Brain microvascular endothelial cell (primary cell): ENCODE data around the gene GRIN2D.
A peak's percentile ranks its signal among the peaks of the same experiment; 100 is the strongest.

ENCODE experiments used
- DNase-seq: peaks from one replicate; pipeline ENCODE4 v3.0.0-alpha.2; 2020
- H3K27ac ChIP-seq: fragments of 250-450 bp; sonication (Bioruptor Pico); 2 replicates; pipeline ENCODE4 v1.5.1; 2020; ENCODE audit warnings: mild to moderate bottlenecking, moderate library complexity
- H3K27me3 ChIP-seq: fragments of 250-450 bp; sonication (Bioruptor Pico); replicated peaks from 2 replicates; pipeline ENCODE4 v1.5.1; 2020; ENCODE audit warnings: mild to moderate bottlenecking
- H3K36me3 ChIP-seq: fragments of 250-450 bp; sonication (Bioruptor Pico); replicated peaks from 2 replicates; pipeline ENCODE4 v1.5.1; 2020; ENCODE audit warnings: mild to moderate bottlenecking
- H3K4me3 ChIP-seq: 2 replicates; pipeline ENCODE4 v1.5.1; 2011; ENCODE audit warnings: low read depth, mild to moderate bottlenecking, control low read depth, low read length, moderate library complexity
- in situ Hi-C: cut with HindIII; loops from 2 replicates; pipeline ENCODE4 v1.10.0; 2017; ENCODE audit warnings: low sequenced_read_pairs, low pct_ligation_motif_present
- TF ChIP-seq, protein P1 (sequence below): IDR thresholded peaks from 2 replicates; pipeline ENCODE4 v1.5.1; 2011; ENCODE audit warnings: low read depth, mild to moderate bottlenecking, moderate library complexity, low read length, control low read depth, inconsistent platforms; ENCODE audit errors: missing control alignments

The GRIN2D gene

DNA sequence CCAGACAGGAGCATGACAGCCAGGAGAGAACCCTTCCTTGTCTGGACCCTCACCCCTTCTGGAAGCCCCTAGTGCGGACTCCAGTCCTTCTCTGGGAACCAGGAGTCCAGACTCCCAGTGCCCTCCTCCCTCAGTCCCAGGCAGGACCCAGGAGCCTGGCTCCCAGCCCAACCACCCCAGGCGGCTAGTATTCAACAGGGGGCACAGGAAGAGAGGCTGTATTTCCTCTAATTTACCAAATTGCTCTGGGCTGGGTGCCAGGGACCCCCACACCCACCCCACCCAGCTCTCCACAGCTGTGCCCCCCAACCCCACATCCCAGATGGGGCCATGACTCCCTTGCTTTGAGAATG is 3.3 kb downstream of the GRIN2D start:
- Histone ChIP-seq H3K27me3 (peaks cover 8% of the 10 kb centered on the region), H3K4me3 (no peak overlapping the region), H3K36me3 (no peaks in the 10 kb centered on the region), H3K27ac (no peak overlapping the region)
- DNase-seq, result no peak
- TF ChIP-seq, protein P1, sequence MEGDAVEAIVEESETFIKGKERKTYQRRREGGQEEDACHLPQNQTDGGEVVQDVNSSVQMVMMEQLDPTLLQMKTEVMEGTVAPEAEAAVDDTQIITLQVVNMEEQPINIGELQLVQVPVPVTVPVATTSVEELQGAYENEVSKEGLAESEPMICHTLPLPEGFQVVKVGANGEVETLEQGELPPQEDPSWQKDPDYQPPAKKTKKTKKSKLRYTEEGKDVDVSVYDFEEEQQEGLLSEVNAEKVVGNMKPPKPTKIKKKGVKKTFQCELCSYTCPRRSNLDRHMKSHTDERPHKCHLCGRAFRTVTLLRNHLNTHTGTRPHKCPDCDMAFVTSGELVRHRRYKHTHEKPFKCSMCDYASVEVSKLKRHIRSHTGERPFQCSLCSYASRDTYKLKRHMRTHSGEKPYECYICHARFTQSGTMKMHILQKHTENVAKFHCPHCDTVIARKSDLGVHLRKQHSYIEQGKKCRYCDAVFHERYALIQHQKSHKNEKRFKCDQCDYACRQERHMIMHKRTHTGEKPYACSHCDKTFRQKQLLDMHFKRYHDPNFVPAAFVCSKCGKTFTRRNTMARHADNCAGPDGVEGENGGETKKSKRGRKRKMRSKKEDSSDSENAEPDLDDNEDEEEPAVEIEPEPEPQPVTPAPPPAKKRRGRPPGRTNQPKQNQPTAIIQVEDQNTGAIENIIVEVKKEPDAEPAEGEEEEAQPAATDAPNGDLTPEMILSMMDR, result no peak
- in situ Hi-C loops, result no loop called here

DNA sequence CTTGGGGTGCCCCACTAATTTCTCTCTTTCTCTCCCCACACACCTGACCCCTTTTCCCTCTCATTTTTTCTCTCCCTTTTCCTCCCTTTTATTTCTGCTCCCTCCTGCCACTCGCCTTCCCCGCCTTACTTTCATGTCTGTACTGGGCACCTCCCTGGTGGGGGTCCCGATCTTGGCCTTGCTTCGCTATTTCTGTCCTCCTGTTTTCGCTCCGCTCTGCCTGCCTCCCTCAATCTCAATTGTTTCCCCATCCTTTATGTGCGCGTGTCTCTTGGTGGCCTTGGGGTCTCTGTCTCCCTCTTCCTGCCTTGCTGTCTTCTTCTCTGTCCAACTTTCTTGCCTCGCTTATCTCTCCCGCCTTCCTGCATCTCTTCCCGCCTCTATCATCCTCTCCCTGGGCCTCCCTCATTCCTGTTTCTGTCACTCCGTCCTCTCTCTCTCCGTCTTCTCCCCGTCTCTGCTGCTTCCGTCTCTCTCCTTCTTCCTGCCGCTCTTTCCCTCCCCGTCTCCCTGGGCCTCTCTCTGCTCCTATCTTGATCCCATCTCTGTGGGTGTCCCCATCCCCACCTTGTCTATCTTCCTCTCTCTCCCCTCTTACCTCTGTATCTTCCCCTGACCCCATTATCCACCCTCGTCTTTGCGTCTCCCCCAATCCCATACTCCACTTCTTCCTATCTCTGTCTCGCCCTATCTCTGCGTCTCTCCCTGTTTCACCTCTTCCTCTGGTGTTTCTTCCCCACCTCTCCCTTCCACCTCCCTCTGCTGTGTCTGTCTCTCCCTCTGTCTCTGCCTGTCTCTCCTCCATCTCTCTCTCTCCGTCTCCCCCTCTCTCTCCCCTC is 4.0 kb downstream of the GRIN2D start:
- Histone ChIP-seq H3K36me3 (no peaks in the 10 kb centered on the region), H3K4me3 (peak overlapping the region; percentile 59), H3K27ac (no peak overlapping the region), H3K27me3 (peaks cover 8% of the 10 kb centered on the region)
- TF ChIP-seq, protein P1, result no peak
- DNase-seq, result no peak
- in situ Hi-C loops, result no loop called here

DNA sequence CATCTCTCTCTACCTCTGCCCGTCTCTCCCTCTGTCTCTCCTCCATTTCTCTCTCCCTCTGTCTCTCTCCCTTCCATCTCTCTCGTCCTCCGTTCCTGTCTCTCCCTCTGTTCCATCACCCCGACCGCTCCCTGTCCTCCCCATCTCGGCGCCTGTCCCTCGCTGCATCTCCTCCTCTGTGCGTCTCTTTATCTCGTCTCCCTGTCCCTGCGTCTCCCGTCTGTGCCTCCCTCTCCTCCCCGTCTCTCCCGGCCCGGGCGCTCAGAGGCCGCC is 4.6 kb downstream of the GRIN2D start:
- TF ChIP-seq, protein P1, result no peak
- peaks cover 8% of the 10 kb centered on the region for H3K27me3 ChIP-seq
- H3K27ac ChIP-seq, result peak overlapping the region; percentile 26
- in situ Hi-C loops, result no loop called here
- H3K36me3 ChIP-seq, result no peaks in the 10 kb centered on the region
- DNase-seq, result no peak
- peak overlapping the region; percentile 59 for H3K4me3 ChIP-seq

DNA sequence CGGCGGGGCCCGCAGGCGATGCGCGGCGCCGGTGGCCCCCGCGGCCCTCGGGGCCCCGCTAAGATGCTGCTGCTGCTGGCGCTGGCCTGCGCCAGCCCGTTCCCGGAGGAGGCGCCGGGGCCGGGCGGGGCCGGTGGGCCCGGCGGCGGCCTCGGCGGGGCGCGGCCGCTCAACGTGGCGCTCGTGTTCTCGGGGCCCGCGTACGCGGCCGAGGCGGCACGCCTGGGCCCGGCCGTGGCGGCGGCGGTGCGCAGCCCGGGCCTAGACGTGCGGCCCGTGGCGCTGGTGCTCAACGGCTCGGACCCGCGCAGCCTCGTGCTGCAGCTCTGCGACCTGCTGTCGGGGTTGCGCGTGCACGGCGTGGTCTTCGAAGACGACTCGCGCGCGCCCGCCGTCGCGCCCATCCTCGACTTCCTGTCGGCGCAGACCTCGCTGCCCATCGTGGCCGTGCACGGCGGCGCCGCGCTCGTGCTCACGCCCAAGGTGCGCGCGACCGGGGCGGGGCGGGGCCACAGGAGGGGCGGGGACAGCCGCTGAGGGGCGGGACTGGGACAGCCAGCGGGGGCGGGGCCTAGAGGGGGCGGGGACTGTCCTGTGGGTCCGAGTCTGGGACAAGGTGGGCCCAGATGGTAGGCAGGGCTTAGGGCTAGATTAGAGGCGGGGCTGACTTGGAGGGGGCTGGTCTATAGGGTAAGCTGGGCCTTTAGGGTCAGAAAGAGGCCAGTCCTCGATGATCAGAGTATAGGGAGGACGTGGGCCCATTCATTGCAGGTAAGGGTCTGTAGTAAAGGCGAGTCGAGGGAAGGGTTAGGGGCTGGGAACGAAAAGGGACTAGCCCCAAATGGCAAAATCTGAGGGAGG is 5.1 kb downstream of the GRIN2D start:
- Histone ChIP-seq H3K27me3 (peaks cover 8% of the 10 kb centered on the region), H3K36me3 (no peaks in the 10 kb centered on the region), H3K27ac (peak overlapping the region; percentile 39), H3K4me3 (peak overlapping the region; percentile 59)
- TF ChIP-seq, protein P1, result no peak
- peak; percentile 63 for DNase-seq
- in situ Hi-C loops, result no loop called here

DNA sequence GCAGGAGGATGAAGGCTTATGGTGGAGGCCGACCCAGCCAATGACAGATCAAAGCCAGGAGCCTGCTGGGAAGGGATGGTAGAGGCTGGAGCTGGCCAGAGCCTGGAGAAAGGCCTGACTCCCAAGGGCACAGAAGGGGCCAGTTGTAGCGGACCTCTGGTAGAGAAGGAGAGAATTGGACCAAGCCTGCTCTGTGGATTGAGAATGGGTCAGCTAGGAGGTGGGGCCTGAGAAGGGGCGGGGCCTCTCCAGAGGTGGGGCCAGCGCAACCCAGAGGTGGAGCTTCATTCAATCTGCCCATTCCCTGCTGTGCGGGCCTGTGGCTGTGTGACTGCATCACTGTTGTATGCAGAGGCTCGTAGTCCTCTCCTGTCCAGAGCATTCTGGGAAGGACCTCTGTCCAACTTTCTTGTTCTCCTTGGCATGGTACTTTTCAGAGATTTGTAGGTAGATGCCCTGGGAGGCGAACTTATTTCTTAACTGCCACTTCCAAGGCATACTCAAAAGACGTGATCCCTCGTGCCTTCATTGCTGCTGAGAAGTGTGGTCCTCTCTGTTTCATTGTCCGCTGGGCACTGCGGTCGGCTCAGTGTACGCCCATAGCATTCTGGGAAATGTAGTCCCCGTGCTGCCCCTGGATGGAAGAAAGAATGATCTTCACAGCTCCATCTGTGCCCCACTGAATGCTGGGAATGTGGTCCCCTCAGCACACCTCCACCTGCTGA is 6.7 kb downstream of the GRIN2D start:
- peak; percentile 88 for DNase-seq
- Histone ChIP-seq H3K36me3 (no peaks in the 10 kb centered on the region), H3K4me3 (no peak overlapping the region), H3K27me3 (no peaks in the 10 kb centered on the region), H3K27ac (peak overlapping the region; percentile 48)
- TF ChIP-seq, protein P1, result no peak
- in situ Hi-C loops, result no loop called here
